Lung (tissue), 12 donors: Measurements from ENCODE around the gene ATG7. TPM values are rescaled to one million over a fixed set of nuclear protein-coding genes. Genes with fewer than 3 reads are reported as not detected.

Experiments
- ATAC-seq: fragments of 200-7000 bp; cut with Tn5 transposase; one replicate; pipeline ENCODE4 v1.9.1; 2020; ENCODE audit warnings: moderate number of reproducible peaks; ENCODE audit not compliant: insufficient read depth, low FRiP score
- DNase-seq, 3 donors: peaks; one replicate each; pipeline ENCODE4 v3.0.0-alpha.2; 2013 to 2017
- H3K27ac ChIP-seq, 2 donors: one replicate each; pipeline ENCODE4 v1.5.1; 2013; ENCODE audit warnings: mild to moderate bottlenecking in 2 of 2, moderate library complexity in 2 of 2, control low read depth in 1 of 2, inconsistent platforms in 1 of 2, low read depth in 1 of 2, low read length in 1 of 2
- H3K27me3 ChIP-seq, 3 donors: one replicate each; pipeline ENCODE4 v1.5.1; 2013; ENCODE audit warnings: low read length in 2 of 3; ENCODE audit not compliant: control insufficient read depth in 3 of 3, insufficient read depth in 3 of 3
- H3K36me3 ChIP-seq, 4 donors: one replicate each; pipeline ENCODE4 v1.5.1; 2013; ENCODE audit warnings: low read length in 4 of 4, mild to moderate bottlenecking in 1 of 4, moderate library complexity in 1 of 4; ENCODE audit not compliant: control insufficient read depth in 4 of 4, insufficient read depth in 4 of 4
- H3K4me1 ChIP-seq, 5 donors: one replicate each; pipeline ENCODE4 v1.5.1; 2013; ENCODE audit warnings: low read length in 5 of 5, mild to moderate bottlenecking in 2 of 5, moderate library complexity in 1 of 5; ENCODE audit not compliant: control insufficient read depth in 5 of 5, insufficient read depth in 5 of 5
- H3K4me3 ChIP-seq: one replicate; pipeline ENCODE4 v1.5.1; 2013; ENCODE audit warnings: mild to moderate bottlenecking, control low read depth, moderate library complexity
- H3K9ac ChIP-seq, 2 donors: one replicate each; pipeline ENCODE4 v1.5.1; 2013; ENCODE audit warnings: low read length in 2 of 2, control low read depth in 1 of 2; ENCODE audit not compliant: insufficient read depth in 1 of 2
- H3K9me3 ChIP-seq, 4 donors: one replicate each; pipeline ENCODE4 v1.5.1; 2013; ENCODE audit warnings: low read length in 3 of 4, mild to moderate bottlenecking in 1 of 4, moderate library complexity in 1 of 4; ENCODE audit not compliant: control insufficient read depth in 4 of 4, insufficient read depth in 3 of 4
- WGBS, 2 donors: extraction: QIAGEN DNeasy Blood & Tissue Kit; methylation state at CpG; one replicate each; pipeline ENCODE4 v1.1.7; 2013; 5-methylcytosine and 5-hydroxymethylcytosine counted together
- polyA plus RNA-seq, 2 donors: library from polyadenylated mRNA; stranded (reverse); fragments of 200-250 nt; gene quantifications; one replicate each; pipeline ENCODE4 v1.2.1, GENCODE V29; 2013
- total RNA-seq, 2 donors: library from RNA; depleted of rRNA in 1 of 2; stranded (reverse); fragments of >200 nt in 1 of 2; gene quantifications; one replicate each; pipeline ENCODE4 v1.2.1, GENCODE V29; 2014 to 2021
- TF ChIP-seq, protein P1 (sequence below): IDR thresholded peaks from 2 replicates; pipeline ENCODE4 v1.5.1; 2012; ENCODE audit warnings: mild to moderate bottlenecking; ENCODE audit errors: control extremely low read depth, extremely low read depth
- donor health status: control.
- donor health status: control.
- donor health status: Bipolar disorder and iron deficiency.
- donor health status: healthy.
- donor health status: DM: yes; HTN: yes; CAD: no.

The ATG7 gene
- total and polyA plus RNA-seq, 4 donors = 11.2 to 72.0 (median 53.3) TPM

DNA sequence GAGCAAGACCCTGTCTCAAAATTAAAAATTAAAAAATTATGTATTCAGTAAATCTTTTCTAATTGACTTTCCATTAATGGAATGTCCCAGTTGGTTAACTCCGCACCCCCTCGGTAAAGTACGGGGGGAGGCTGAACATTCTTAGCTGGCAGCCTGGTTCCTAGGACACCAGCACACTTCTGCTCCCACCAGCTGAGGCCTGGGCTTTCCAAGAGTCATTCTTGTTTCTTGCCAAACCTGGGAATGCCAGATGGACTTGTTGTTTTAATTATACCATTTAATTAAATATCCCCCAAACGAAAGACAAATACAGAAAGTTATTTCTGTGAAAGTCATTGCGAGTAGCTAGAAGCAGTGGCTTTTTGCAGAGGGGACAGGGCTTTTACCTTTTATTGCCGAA lies 192.2 kb downstream of the ATG7 start:
- Histone ChIP-seq H3K36me3 (peaks cover 0 to 6% (median 0%) of the 10 kb centered on the region in 4 donors), H3K4me1 (peaks cover 0 to 13% (median 1%) of the 10 kb centered on the region in 5 donors), H3K4me3 (no peak overlapping the region), H3K9me3 (no peaks in the 10 kb centered on the region), H3K27me3 (no peaks in the 10 kb centered on the region), H3K27ac (peak overlapping the region in 1 of 2 donors; percentile 5), H3K9ac (no peak overlapping the region)
- TF ChIP-seq, protein P1, sequence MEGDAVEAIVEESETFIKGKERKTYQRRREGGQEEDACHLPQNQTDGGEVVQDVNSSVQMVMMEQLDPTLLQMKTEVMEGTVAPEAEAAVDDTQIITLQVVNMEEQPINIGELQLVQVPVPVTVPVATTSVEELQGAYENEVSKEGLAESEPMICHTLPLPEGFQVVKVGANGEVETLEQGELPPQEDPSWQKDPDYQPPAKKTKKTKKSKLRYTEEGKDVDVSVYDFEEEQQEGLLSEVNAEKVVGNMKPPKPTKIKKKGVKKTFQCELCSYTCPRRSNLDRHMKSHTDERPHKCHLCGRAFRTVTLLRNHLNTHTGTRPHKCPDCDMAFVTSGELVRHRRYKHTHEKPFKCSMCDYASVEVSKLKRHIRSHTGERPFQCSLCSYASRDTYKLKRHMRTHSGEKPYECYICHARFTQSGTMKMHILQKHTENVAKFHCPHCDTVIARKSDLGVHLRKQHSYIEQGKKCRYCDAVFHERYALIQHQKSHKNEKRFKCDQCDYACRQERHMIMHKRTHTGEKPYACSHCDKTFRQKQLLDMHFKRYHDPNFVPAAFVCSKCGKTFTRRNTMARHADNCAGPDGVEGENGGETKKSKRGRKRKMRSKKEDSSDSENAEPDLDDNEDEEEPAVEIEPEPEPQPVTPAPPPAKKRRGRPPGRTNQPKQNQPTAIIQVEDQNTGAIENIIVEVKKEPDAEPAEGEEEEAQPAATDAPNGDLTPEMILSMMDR = no peak
- no peak for DNase-seq
- ATAC-seq = no peak
- 95 to 96% methylated on average over 6 of the region's 6 CpGs for WGBS, 2 donors

DNA sequence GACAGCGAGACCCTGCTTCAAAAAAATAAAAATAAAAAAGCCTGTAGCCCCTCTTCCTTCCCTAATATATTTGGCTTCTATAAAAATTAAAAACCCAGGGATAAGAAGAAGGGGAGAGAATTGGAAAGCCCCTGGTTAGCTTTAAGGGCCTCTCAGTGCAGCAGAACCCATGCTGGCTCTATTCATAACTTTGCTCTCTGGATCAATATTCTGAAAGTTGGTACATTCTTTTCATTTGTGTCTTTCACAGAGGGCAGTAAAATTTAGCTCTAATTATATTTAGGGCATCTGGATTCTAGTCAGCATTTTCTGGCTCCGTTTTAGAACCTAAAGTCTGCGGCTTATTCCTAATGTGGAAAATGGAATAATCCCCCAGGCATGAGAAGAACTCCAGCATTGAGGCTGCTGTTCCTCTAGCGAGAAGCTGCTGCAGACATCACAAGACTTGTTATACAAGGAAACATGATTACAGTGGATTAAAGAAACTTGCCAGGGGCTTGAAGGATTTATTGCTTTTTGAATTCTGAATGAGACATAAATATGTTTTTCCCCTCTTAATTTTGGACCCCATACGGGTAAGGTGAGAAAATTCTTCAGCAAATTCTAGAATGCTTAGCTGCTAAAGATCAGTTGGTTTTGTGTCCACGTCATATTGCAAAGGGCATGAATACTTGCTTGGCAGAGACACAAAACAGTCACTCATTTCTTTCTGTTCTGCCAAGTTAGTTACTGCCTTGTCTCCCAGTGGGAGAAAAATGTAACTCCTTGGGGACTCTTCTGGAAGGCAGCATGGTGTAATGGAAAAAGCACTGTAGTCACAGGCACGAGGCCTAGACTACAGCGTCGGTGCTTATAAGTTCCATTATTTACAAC lies 193.8 kb downstream of the ATG7 start:
- H3K27me3 ChIP-seq = no peaks in the 10 kb centered on the region
- H3K4me1 ChIP-seq = peaks cover 0 to 9% (median 1%) of the 10 kb centered on the region in 5 donors
- peak overlapping the region in 1 of 2 donors; percentile 86 for H3K27ac ChIP-seq
- no peak overlapping the region for H3K9ac ChIP-seq
- peak in 2 of 3 donors; percentile 42 to 57 for DNase-seq
- no peaks in the 10 kb centered on the region for H3K9me3 ChIP-seq
- TF ChIP-seq, protein P1 = no peak
- no peak overlapping the region for H3K4me3 ChIP-seq
- 82 to 91% methylated on average over 9 of the region's 9 CpGs for WGBS, 2 donors
- ATAC-seq = no peak
- peaks cover 0 to 6% (median 0%) of the 10 kb centered on the region in 4 donors for H3K36me3 ChIP-seq

DNA sequence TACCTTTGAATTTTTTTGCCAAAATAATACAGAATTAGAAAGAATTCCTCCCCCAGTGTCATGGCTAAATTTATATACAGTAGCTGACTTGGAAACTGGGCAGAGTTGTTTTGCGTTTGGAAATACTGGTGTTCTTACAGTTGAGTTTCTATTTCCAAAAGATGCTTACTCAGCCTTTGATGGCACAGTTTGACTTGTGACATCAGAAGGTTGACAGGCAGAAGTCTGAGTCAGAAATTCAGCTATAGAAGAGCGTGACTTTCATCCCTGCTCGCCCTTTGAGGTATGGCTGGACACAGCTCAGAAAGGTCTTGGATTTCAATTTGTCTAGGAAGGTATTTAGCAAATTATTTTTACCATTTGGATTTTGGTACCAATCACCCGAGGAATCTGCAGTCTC lies 195.7 kb downstream of the ATG7 start:
- DNase-seq (no peak), ATAC-seq (no peak)
- no peak overlapping the region for H3K4me3 ChIP-seq
- TF ChIP-seq, protein P1 = no peak
- 92 to 93% methylated on average over 4 of the region's 4 CpGs for WGBS, 2 donors
- peaks cover 0 to 9% (median 1%) of the 10 kb centered on the region in 5 donors for H3K4me1 ChIP-seq
- H3K27me3 ChIP-seq = no peaks in the 10 kb centered on the region
- H3K27ac ChIP-seq = no peak overlapping the region
- H3K9ac ChIP-seq = no peak overlapping the region
- H3K9me3 ChIP-seq = no peaks in the 10 kb centered on the region
- H3K36me3 ChIP-seq = peaks cover 0 to 6% (median 0%) of the 10 kb centered on the region in 4 donors
